Neural progenitor cell (in vitro differentiated cells): ENCODE data around the gene IL17REL. TPM values are rescaled to one million over a fixed set of nuclear protein-coding genes. Genes with fewer than 3 reads are reported as not detected.

Experiments
- DNase-seq: peaks from one replicate; pipeline ENCODE4 v3.0.0-alpha.2; 2016; ENCODE audit warnings: low spot score
- H2AFZ ChIP-seq: fragments of 200-600 bp; sonication (generic); replicated peaks from 2 replicates; pipeline ENCODE4 v1.6.1; 2016; ENCODE audit warnings: antibody characterized with exemption
- H3F3A ChIP-seq: fragments of 200-600 bp; sonication (generic); 2 replicates; pipeline ENCODE4 v1.6.1; 2016; ENCODE audit warnings: antibody characterized with exemption, low read depth
- H3K27ac ChIP-seq: fragments of 200-600 bp; sonication (generic); 2 replicates; pipeline ENCODE4 v1.5.1; 2016; ENCODE audit warnings: mild to moderate bottlenecking
- H3K27me3 ChIP-seq: fragments of 200-600 bp; sonication (generic); 2 replicates; pipeline ENCODE4 v1.6.1; 2016; ENCODE audit warnings: mild to moderate bottlenecking, moderate library complexity
- H3K36me3 ChIP-seq: fragments of 200-600 bp; sonication (generic); 2 replicates; pipeline ENCODE4 v1.5.1; 2016
- H3K4me1 ChIP-seq: fragments of 200-600 bp; sonication (generic); 2 replicates; pipeline ENCODE4 v1.6.1; 2016; ENCODE audit warnings: mixed run types
- H3K4me2 ChIP-seq: fragments of 200-600 bp; sonication (generic); 2 replicates; pipeline ENCODE4 v1.6.1; 2016
- H3K4me3 ChIP-seq: fragments of 200-600 bp; sonication (generic); 2 replicates; pipeline ENCODE4 v1.5.1; 2016
- H3K79me2 ChIP-seq: fragments of 200-600 bp; sonication (generic); 2 replicates; pipeline ENCODE4 v1.6.1; 2016; ENCODE audit warnings: low read depth
- H3K9ac ChIP-seq: fragments of 200-600 bp; sonication (generic); 2 replicates; pipeline ENCODE4 v1.6.1; 2016
- H3K9me3 ChIP-seq: fragments of 200-600 bp; sonication (generic); 2 replicates; pipeline ENCODE4 v1.5.1; 2016; ENCODE audit warnings: low read depth
- H4K20me1 ChIP-seq: fragments of 200-600 bp; sonication (generic); 2 replicates; pipeline ENCODE4 v1.6.1; 2016; ENCODE audit warnings: low read depth
- H3K27ac Mint-ChIP-seq: 3 replicates; pipeline ENCODE4 v1.8.0; 2021; ENCODE audit warnings: mixed read lengths
- H3K27me3 Mint-ChIP-seq: 2 replicates; pipeline ENCODE4 v1.8.0; 2022; ENCODE audit warnings: low read depth, mild to moderate bottlenecking, inconsistent platforms, moderate library complexity, mixed read lengths; ENCODE audit not compliant: insufficient read depth
- H3K36me3 Mint-ChIP-seq: 3 replicates; pipeline ENCODE4 v1.8.0; 2021; ENCODE audit warnings: mixed read lengths
- H3K4me1 Mint-ChIP-seq: 3 replicates; pipeline ENCODE4 v1.8.0; 2021; ENCODE audit warnings: mixed read lengths
- H3K4me3 Mint-ChIP-seq: 3 replicates; pipeline ENCODE4 v1.8.0; 2021; ENCODE audit warnings: mild to moderate bottlenecking, moderate library complexity, mixed read lengths
- H3K9me3 Mint-ChIP-seq: 3 replicates; pipeline ENCODE4 v1.8.0; 2020; ENCODE audit warnings: mixed read lengths
- CTCF ChIP-seq: fragments of 200-600 bp; sonication (generic); IDR thresholded peaks from 2 replicates; pipeline ENCODE4 v1.5.1; 2017; ENCODE audit warnings: antibody characterized with exemption, mild to moderate bottlenecking
- EZH2 ChIP-seq: fragments of 200-600 bp; sonication (generic); IDR thresholded peaks from 2 replicates; pipeline ENCODE4 v1.6.1; 2017; ENCODE audit warnings: antibody characterized with exemption, mild to moderate bottlenecking, moderate library complexity
- EZH2phosphoT487 ChIP-seq: fragments of 200-600 bp; sonication (generic); IDR thresholded peaks from 2 replicates; pipeline ENCODE4 v1.6.1; 2017; ENCODE audit warnings: antibody characterized with exemption
- total RNA-seq: library from RNA; depleted of rRNA; stranded (reverse); fragments of >200 nt; gene quantifications from 2 replicates; pipeline ENCODE4 v1.2.3, GENCODE V29; 2015; ENCODE audit warnings: low replicate concordance

IL17REL gene
- total RNA-seq, 1 donor from 2014 or later, result not detected

DNA sequence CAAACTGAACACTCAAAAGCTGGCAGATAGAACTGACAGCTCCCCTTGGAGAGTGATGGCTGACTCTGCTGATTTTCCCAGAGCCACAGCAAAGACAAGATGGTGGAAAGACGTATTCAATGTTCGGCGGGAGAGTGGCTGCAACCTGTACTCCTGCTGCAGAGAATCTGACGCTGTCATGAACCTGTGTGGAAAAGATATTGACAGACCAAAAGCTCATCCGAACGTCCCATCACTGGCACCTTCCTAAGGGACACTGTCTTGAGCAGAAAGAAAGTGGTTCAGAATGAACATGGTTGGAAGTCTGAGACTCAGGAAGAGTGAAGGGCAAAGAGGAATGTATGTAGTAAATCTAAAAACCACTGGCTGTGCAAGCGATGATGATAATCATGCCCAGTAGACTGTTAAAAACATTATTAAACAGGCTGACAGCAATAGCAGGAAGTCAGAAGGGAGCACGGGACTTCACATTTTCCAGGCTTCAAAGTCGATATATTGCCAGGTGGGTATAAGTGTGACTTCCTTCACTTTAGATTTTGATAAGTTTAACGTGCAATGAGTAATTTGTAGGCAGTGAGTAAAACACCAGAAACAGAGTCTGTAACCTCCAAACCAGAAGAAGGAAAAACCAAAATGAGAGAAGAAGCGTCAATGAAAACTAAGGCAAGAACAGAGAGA lies 6.2 kb upstream of the IL17REL start:
- Histone ChIP-seq H3K9ac (no peak overlapping the region), H3F3A (no peaks in the 10 kb centered on the region), H3K4me1 (peaks cover 6% of the 10 kb centered on the region), H3K9me3 (no peaks in the 10 kb centered on the region), H3K4me3 (no peak overlapping the region), H3K27ac (no peak overlapping the region), H2AFZ (no peak overlapping the region), H3K79me2 (no peaks in the 10 kb centered on the region), H3K27me3 (peaks cover 69% of the 10 kb centered on the region), H4K20me1 (no peaks in the 10 kb centered on the region), H3K4me2 (no peak overlapping the region), H3K36me3 (no peaks in the 10 kb centered on the region)
- Mint-ChIP-seq H3K27ac (no peak overlapping the region), H3K9me3 (no peaks in the 10 kb centered on the region), H3K4me1 (no peaks in the 10 kb centered on the region), H3K4me3 (no peak overlapping the region), H3K36me3 (no peaks in the 10 kb centered on the region), H3K27me3 (peaks cover 21% of the 10 kb centered on the region)
- no peak for TF ChIP-seq CTCF
- no peak for TF ChIP-seq EZH2phosphoT487
- TF ChIP-seq EZH2, result no peak
- no peak for DNase-seq

GRCh38 chr22:50017701-50018224 lies 5.2 kb upstream of the IL17REL start:
- H3K27me3 Mint-ChIP-seq, result peaks cover 25% of the 10 kb centered on the region
- Histone ChIP-seq H3K4me2 (no peak overlapping the region), H3K4me3 (no peak overlapping the region), H2AFZ (no peak overlapping the region), H3K9ac (no peak overlapping the region), H3F3A (no peaks in the 10 kb centered on the region), H3K4me1 (peaks cover 6% of the 10 kb centered on the region), H3K27ac (no peak overlapping the region), H3K27me3 (peaks cover 78% of the 10 kb centered on the region), H4K20me1 (no peaks in the 10 kb centered on the region), H3K36me3 (no peaks in the 10 kb centered on the region), H3K79me2 (no peaks in the 10 kb centered on the region), H3K9me3 (no peaks in the 10 kb centered on the region)
- no peaks in the 10 kb centered on the region for H3K4me1 Mint-ChIP-seq
- H3K4me3 Mint-ChIP-seq, result no peak overlapping the region
- TF ChIP-seq EZH2 (no peak), CTCF (no peak), EZH2phosphoT487 (no peak)
- DNase-seq, result no peak
- no peaks in the 10 kb centered on the region for H3K36me3 Mint-ChIP-seq
- no peak overlapping the region for H3K27ac Mint-ChIP-seq
- H3K9me3 Mint-ChIP-seq, result no peaks in the 10 kb centered on the region

DNA sequence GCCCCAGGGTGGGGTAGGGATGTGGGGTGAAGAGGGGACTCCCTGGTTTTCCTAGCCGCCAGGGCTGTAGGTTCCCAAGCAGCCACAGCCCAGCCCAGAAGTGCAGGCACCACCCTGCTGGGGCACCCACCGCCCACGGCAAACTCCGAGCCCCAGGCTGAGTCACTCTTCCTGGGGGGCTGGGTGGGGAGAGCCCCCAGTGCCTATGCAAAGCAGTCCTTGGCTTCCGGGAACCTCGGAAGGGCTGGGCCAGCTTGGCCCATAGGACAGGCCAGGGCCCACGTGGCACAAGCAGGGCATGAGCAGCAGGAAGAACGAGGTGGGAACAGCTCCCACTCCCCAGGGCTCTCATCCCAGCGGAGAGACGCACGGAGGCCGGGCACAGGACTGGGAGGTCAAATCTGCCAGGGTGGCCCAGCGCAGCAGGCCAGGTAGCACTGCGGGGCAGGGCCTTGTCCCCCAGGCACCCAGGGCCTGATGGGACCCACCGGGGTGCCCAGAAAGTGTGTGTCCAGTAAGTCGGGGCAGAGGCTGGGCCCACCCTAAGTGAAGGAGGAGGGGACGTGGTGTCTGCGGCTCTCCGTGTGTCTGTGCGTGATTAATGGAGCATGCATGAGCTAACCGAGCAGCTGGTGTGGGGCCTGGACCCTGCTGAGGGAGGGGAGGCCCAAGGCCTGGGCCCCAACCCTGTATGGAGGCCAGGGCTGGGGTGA lies 4.6 kb upstream of the IL17REL start:
- DNase-seq, result peak; percentile 1
- H3K36me3 ChIP-seq, result no peaks in the 10 kb centered on the region
- H2AFZ ChIP-seq, result no peak overlapping the region
- no peaks in the 10 kb centered on the region for H4K20me1 ChIP-seq
- no peaks in the 10 kb centered on the region for H3K9me3 Mint-ChIP-seq
- H3K27me3 ChIP-seq, result peaks cover 85% of the 10 kb centered on the region
- H3K4me1 ChIP-seq, result peaks cover 6% of the 10 kb centered on the region
- no peak overlapping the region for H3K9ac ChIP-seq
- no peak overlapping the region for H3K27ac ChIP-seq
- no peaks in the 10 kb centered on the region for H3K79me2 ChIP-seq
- H3K27ac Mint-ChIP-seq, result no peak overlapping the region
- H3K4me2 ChIP-seq, result no peak overlapping the region
- TF ChIP-seq CTCF (no peak), EZH2phosphoT487 (no peak), EZH2 (no peak)
- H3K4me1 Mint-ChIP-seq, result no peaks in the 10 kb centered on the region
- peaks cover 25% of the 10 kb centered on the region for H3K27me3 Mint-ChIP-seq
- no peaks in the 10 kb centered on the region for H3K9me3 ChIP-seq
- H3K4me3 ChIP-seq, result no peak overlapping the region
- H3K36me3 Mint-ChIP-seq, result no peaks in the 10 kb centered on the region
- H3K4me3 Mint-ChIP-seq, result no peak overlapping the region
- H3F3A ChIP-seq, result no peaks in the 10 kb centered on the region
